Activated CD8-positive, alpha-beta memory T cell treated with anti-CD3 and anti-CD28 coated beads for 4 hours (primary cell): ENCODE measurements around the gene C2orf69.
"Not testable (repeated sequence)": the region's sequence is repeated elsewhere in the genome, so short reads cannot be mapped to it uniquely, and the experiment has no call there.

Source experiments
- DNase-seq, 2 donors: peaks; one replicate each; pipeline ENCODE4 v3.0.0-alpha.2; 2020; ENCODE audit warnings: low read depth in 2 of 2

The C2orf69 gene, protein sequence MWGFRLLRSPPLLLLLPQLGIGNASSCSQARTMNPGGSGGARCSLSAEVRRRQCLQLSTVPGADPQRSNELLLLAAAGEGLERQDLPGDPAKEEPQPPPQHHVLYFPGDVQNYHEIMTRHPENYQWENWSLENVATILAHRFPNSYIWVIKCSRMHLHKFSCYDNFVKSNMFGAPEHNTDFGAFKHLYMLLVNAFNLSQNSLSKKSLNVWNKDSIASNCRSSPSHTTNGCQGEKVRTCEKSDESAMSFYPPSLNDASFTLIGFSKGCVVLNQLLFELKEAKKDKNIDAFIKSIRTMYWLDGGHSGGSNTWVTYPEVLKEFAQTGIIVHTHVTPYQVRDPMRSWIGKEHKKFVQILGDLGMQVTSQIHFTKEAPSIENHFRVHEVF

DNA sequence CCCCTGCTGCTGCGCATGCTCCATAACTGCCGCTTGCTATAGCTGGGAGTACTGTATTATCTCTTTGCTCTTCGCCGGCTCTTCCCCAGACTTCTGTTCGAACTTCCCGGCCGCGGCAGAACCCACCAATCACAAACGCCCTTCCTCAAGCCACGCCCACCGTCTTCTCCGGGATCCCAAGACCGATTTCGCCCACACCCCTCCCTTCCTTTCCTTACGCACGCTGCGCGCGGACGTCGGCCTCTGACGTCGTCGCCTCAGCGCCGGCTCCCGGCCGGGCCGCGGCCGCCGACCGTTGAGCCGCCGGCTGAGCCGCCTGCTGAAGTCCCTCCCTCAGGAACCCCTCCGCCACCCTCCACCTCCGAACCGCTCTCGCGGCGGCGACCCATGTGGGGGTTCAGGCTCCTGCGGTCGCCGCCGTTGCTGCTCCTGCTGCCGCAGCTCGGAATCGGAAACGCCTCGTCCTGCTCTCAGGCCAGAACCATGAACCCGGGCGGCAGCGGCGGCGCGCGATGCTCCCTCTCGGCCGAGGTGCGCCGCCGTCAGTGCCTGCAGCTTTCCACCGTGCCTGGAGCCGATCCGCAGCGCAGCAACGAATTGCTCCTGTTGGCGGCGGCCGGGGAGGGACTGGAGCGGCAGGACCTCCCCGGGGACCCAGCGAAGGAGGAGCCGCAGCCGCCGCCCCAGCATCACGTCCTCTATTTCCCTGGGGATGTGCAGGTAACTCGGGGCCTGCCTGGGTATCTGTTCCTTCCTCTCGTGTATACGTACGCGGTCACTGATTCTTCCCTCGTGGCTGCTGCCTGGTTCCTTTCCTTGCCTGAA lies at the start of gene C2orf69:
TSS of gene C2orf69 (plus strand) at position 242 of the 825 bp plus-strand sequence. CDS start at position 388, 146 bp downstream.
- DNase-seq, result peak; percentile 79 to 84

DNA sequence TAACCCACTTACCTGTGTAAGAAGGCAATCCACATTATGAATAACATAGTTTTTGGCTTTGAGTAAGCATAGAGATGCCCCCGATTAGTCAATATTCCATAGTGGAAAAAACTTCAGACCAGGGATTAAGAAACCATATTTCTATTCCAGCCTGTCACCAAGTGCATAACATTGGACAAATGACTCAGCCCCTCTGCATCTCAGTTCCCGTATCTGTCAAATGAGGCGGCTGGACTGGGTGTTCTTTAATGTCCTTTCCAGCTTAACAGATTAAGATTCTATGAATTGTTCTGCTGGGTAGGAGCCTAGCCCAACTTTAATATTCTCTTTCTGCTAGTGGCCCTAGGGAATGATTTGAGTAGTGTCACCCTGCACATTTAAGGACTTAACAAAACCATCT lies 48.3 kb upstream of the C2orf69 start:
- no peak for DNase-seq

DNA sequence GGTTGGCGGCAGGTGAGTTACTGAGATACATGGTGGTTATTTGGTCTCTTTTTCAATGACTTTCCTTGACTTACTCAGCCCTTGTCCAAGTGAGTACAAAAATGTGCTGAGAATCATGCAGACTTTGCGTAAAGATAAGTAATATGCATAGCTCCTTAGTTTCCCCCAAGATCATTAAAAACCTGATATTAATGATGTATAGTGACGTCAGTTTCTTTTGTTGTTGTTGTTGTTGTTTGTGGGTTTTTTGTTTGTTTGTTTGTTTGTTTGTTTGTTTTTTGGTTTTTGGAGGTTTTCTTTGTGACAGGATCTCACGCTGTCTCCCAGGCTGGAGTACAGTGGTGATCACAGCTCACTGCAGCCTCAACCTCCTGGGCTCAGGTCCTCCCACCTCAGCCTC lies 45.2 kb upstream of the C2orf69 start:
- DNase-seq, result no peak

DNA sequence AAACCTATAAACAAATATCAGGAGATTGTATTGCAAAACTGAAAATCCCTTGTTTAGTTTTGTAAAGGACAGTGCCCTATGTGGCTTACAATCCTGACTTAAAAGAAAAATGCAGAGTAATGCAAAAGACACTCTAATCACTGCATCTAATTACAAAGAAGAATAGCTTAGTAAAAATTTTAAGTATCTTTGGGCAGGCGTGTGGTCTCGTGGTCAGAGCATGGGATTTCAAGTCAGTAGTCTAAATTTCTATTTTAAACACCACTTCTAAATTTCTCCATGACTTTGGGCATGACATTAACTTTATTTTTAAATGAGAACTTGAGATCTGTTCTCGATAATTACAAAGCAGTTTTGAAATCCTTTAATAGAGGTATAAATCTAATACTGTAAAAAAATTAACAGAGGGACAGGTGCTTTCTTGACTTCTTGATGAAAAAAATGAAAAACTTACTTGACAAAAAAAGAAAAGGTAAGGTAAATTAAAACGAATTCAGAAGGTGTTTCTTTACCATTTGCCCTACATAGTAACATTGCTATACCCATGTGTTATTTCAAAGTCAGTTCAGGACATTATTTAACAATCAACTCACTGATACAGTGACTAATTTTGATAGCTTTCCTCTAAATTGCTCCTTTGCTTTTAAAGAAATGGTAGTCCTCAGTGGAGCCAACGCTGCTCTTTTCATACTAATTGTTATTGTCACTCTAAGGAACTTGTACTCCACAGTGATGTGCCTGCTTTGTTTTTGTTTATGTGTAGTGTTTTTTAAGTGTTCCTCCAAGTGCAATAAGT lies 42.5 kb upstream of the C2orf69 start:
- DNase-seq, result no peak

DNA sequence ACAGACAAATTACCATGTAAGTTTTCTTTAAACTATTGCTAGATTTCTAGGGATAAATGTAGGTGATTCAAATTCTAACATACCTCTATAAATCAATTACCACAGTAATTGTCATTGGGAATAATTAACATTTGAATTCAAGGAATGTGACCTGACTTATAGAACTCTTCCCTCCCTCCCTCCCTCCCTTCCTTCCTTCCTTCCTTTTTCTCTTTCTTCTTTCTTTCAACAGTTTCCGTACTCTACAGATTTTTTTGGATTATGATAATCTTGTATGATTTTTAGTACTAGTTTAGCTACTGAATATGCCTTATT lies 41.9 kb upstream of the C2orf69 start:
- no peak for DNase-seq

DNA sequence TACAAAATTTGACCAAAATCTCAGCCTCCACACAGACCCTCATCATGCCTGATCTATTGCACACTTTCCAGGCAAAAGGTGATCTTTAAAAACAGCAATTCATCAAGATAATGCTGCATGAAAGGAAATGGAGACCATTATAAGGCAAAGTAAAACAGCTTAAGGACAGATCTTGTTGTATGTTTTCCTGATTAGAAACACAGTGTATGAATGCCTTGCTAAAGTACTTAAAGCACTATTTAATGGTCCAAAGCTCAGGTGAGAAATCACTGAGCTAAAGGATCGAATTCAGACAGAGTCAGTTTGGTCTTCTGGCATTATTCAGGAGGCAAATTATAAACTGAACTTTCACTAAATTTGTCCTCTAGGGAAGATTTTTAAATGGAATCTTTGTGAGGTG lies 41.4 kb upstream of the C2orf69 start:
- no peak for DNase-seq

DNA sequence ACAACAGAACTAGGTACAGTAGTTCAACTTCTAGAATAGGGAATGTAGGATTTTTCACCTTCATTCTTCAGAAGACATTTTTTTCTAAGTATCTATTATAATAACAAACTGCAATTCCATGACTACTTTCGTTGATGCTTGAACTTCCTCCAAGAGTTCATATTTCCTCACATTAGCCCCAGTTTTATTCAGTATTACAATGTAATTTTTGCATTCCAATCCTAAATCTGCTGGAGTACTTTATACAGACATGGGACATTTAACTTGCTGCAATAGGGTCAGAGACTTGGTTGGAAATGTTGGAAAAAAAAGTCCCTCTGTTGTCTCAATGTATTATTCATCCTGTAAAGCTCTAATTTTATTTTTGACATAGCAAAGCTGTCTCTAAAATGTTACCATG lies 40.5 kb upstream of the C2orf69 start:
- no peak for DNase-seq

DNA sequence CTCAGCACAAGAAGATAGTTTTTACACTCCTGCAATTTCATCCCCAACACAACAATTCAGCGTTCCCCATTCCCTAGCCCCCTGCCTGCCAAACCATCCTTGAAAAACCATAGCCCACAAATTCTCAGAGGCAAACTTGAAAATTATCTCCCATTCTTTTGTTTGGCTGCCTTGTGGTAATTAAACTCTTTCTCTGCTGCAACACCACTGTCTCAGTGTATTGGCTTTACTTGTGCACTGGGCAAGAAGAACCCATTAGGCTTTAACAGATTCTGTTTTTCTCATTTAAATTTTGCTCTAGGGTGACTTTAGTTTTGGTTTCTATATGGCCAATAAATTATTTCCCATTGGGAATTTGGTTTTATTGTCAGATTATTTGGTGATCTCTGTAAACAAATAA lies 36.9 kb upstream of the C2orf69 start:
- DNase-seq, result no peak

DNA sequence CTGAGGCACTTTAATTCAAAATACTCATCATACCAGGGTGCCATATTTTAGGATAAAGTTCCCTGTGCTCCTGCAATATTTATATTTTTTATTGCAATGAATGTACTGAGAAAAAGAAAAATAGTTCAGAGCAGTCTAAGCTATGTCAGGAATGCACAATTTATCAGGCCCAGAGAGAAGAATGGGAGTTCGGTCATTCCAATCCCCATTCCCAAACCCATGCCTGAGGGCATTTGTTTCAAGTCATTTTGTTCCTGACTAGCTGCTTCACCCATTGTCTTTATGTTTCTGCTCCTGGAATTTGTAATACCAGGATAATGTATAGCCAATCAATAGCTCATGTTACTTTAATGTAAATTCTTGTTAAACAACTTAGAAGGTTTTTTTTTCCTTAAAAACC lies 35.7 kb upstream of the C2orf69 start:
- DNase-seq, result no peak

DNA sequence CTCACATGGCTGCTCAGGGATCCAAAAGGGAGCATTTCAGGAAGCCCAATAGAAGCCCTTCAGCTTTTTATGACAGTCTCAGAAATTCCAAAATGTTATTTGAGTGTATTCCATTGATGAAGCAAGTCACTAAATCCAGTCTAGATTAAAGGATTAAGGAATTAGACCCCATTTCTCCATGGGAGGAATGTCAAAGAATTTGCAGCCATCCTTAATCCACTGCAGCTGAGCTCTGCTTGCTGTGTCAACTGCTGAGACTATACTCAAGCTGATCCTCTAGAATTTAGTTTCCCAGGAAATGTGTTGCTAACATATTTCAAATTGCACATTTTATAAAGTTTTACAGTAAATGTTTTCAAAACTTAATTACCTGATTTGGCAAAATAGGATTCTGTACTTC lies 28.4 kb upstream of the C2orf69 start:
- DNase-seq, result no peak

DNA sequence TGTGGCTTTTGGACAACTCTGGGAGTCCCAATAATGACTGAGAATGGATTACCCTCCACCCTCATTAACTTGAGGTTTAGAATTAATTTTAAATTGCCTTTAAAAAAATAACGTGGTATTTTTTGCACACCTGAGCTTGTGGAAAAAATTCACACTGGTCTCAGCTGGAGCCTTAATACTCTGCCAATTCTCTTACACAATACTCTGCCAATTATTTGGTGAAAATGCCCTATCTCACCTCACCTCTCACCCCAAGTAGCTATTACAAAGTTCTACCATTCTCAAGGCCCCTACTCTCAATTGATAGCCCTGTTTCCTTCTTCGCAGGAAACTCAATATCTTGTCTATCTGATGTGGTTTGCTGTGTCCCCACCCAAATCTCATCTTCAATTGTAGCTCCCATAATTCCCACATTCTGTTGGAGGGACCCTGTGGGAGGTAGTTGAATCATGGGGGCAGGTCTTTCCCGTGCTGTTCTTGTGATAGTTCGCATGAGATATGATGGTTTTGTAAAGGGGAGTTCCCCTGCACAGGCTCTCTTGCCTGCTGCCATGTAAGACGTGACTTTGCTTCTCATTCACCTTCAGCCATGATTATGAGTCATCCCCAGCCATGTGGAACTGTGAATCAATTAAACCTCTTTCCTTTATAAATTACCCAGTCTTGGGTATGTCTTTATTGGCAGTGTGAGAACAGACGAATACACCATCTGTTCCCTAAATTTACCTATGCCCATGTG lies 27.4 kb upstream of the C2orf69 start:
- DNase-seq, result no peak

DNA sequence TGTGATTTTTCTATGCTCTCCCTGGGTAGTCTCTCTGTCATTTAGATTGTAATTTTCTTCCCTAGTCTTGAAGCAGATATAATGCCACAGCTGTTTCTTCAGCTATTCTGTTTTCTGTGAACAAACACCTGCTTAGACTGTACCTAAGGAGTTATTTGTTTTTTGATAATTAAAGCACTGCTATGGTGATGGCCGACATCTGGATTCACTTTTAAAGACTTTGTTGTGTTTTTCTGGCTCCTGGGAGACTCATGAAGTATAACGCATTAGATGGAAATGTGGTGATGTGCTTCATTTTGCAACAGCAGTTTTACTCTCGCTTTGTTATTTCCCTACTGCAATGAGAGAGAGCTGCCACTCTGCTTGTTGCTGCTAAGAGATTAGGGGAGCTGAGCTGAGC lies 15.7 kb upstream of the C2orf69 start:
- no peak for DNase-seq

DNA sequence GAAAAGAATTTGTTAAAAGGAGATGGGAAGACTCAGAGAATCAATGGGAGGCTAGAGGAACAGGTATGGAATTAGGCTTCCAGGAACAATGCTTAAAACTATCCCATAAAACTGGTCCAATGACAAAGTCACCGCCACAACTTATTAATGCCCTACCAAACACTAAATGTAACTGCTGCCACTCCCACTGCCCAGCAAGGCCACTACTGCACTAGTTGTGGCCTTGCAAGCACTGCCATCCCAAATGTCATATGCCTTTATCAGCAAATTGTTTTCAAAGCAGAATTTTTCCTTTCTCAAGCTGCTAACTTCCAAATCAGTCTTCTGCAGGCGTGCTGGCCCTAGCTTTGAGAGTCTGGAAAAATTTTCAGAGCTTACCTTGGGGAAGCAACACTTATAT lies 14.5 kb upstream of the C2orf69 start:
- no peak for DNase-seq

DNA sequence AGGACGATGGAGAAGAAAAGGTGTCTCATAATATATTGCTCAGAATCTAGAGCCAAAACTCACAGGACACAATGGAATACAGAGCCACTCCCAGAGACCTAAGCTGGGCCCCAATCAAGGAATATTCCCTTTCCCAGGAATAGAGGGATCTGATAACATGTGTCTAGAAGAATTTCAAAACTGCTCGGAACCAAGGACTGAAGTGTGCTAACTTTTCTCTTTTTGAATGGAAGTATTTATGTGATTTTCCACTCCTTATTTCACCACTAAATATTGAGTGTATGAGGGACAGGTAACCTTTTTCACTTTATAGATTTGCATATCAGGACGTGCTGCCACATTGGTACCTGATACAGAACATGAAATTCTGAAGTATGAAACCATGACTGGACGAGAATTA lies 9.2 kb upstream of the C2orf69 start:
- DNase-seq, result no peak

DNA sequence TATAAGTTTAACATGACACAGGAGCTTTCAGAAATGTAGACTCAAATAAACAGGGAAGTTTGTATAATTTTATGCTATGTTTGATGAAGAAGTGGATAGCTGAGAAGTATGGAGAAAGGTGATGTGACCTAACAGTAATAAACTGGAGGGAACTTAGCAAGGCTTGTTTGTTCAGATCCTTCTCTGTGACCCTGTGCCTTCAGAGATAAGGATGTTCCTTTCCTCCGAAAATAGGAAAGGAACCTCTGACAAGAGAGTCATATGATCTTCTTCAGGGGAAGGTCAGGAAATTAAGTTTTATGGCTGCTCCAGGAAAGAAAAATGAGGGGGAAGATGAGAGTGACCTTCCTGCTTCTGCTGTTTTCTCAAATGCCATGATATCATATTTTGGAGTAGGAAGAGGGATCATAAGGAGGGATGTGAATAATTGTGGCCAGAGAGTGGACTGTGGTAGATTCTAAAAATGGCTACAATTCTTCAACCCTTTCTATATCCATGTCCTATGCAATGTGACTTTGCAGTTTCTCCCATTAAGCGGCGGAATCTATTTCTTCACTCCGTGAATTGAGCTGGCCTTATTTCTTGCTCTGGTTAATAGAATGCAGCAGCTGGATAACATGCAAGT lies 8.5 kb upstream of the C2orf69 start:
- DNase-seq, result no peak

DNA sequence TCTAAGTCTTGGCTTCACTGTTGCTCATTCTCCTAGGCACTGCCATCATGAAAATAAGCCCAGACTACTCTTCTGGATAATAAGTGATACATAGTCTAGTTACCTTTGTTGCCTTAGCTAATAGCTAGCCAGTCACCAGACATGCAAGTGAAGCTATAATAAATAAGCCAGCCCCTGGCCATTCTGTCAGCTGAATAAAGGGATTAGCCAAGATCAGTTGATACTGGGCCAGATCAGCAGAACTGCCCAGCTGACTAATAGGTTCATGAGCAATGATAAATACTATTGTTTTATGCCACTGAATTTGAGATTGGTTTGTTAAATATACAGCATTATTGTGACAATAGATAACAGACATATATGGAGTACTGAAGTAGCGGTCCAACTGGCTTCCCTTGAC lies 8.0 kb upstream of the C2orf69 start:
- DNase-seq, result no peak

DNA sequence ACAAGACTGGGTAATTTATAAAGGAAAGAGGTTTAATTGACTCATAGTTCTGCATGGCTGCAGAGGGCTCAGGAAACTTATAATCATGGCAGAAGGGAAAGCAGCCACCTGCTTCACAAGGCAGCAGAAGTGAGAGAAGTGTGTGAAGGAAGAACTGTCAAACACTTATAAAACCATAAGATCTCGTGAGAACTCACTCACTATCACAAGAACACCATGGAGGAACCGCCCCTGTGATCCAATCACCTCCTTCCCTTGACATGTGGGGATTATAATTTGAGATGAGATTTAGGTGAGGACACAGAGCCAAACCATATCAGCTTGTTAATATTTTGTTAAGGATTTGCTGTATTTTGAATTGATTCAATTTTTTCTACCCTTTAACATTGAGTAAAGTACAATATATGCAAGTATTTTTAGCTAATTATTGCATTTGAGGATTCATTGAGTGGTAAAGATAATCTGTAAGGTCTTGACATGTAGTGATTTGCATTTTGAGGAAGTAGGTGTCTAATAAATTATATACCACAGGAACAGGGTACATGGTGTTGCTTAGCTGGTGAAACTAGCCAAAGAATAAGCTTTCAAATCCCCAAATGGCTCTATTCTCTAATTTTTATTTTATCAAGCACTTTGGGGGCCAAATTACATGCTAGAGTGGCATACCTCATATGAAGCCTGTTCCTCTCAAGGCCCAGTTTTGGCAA lies 3.9 kb upstream of the C2orf69 start:
- DNase-seq, result no peak

DNA sequence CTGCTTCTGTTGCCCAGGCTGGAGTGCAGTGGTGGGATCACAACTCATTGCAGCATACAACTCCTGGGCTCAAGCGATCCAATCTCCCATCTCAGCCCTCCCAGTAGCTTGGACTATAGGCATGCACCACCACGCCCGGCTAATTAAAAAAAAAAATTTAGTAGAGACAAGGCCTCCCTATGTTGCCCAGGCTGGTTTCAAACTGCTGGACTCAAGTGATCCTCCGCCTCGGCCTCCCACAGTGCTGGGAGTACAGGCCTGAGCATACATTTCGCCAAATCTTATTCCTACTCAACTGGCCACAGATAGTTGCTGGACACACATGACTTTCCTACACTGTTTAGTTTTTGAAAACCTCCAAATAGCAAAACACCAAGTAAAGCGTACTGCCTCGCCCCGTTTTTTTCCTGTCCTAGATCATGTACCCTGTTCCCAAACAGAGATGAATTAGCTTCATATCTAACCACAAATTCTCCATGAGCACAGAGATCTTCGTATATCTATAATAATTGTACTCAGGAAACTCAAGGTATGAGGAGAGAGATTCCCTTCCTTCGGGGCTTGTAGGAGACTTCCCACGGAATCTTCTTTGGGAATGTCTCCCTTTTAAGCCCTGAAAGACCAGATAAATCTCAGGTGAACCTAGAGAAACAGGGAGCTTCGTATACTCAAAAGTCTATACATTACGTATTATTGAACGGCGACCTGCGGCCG lies 598 bp upstream of the C2orf69 start:
- no peak for DNase-seq

DNA sequence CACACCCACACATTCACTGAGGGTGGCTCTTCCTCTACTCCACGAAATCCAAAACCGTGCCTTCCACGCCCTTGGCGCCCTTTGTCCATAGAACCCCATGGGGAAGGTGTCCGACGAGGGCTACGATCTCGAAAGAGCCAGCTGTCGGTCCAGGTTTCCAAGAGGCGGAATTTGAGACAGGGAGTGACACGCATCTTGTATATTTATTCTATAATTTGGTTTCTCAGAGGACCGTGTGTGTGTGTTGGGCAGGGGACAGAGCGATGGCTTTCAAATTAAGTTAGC lies 726 bp downstream of the C2orf69 start:
- DNase-seq, result no peak

DNA sequence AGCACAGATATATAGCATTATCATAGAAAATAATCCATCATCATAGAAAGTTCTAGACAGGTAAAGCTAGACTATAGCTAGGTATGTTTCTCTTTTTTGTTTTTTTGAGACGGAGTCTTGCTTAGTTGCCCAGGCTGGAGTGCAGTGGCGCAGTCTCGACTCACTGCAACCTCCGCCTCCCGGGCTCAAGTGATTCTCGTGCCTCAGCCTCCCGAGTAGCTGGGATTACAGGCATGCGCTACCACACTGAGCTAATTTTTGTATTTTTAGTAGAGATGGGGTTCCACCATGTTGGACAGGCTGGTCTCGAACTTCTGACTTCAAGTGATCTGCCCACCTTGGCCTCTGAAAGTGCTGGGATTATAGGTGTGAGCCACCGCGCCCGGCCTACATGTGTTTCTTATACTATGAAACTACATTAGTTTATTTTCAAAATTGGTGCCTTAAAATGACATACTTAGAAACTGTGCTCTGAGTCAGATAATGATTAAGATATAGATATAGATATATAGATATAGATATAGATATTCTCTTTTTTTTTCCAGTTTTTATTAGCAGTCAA lies 1.5 kb downstream of the C2orf69 start:
- DNase-seq, result not testable (repeated sequence)
